HEK293T (cell line): ENCODE data around the gene FBXL2.

Source experiments
- ARNT ChIP-seq: fragments of 450-650 bp; IDR thresholded peaks from 2 replicates; pipeline ENCODE4 v1.6.1; 2017; ENCODE audit warnings: mild to moderate bottlenecking
- BHLHE40 ChIP-seq: fragments of 450-650 bp; IDR thresholded peaks from 2 replicates; pipeline ENCODE4 v1.6.1; 2016; ENCODE audit warnings: mild to moderate bottlenecking, moderate library complexity, borderline replicate concordance
- ELF4 ChIP-seq: fragments of 450-650 bp; IDR thresholded peaks from 2 replicates; pipeline ENCODE4 v1.6.1; 2017; ENCODE audit warnings: antibody characterized with exemption
- FOXA1 ChIP-seq: fragments of 450-650 bp; IDR thresholded peaks from 2 replicates; pipeline ENCODE4 v1.6.1; 2016; ENCODE audit warnings: mild to moderate bottlenecking
- FOXK2 ChIP-seq: fragments of 450-650 bp; IDR thresholded peaks from 2 replicates; pipeline ENCODE4 v1.6.1; 2016; ENCODE audit warnings: mild to moderate bottlenecking
- FOXM1 ChIP-seq: fragments of 450-650 bp; IDR thresholded peaks from 2 replicates; pipeline ENCODE4 v1.6.1; 2017; ENCODE audit warnings: mild to moderate bottlenecking, borderline replicate concordance
- L3MBTL2 ChIP-seq: fragments of 450-650 bp; conservative IDR thresholded peaks from 2 replicates; pipeline ENCODE4 v1.6.1; 2016; ENCODE audit warnings: mild to moderate bottlenecking
- SP1 ChIP-seq: fragments of 450-650 bp; IDR thresholded peaks from 2 replicates; pipeline ENCODE4 v1.6.1; 2017
- TARDBP ChIP-seq: fragments of 450-650 bp; IDR thresholded peaks from 2 replicates; pipeline ENCODE4 v1.6.1; 2016
- TF ChIP-seq, protein P1 (sequence below): fragments of 450-650 bp; IDR thresholded peaks from 2 replicates; pipeline ENCODE4 v1.6.1; 2016

DNA sequence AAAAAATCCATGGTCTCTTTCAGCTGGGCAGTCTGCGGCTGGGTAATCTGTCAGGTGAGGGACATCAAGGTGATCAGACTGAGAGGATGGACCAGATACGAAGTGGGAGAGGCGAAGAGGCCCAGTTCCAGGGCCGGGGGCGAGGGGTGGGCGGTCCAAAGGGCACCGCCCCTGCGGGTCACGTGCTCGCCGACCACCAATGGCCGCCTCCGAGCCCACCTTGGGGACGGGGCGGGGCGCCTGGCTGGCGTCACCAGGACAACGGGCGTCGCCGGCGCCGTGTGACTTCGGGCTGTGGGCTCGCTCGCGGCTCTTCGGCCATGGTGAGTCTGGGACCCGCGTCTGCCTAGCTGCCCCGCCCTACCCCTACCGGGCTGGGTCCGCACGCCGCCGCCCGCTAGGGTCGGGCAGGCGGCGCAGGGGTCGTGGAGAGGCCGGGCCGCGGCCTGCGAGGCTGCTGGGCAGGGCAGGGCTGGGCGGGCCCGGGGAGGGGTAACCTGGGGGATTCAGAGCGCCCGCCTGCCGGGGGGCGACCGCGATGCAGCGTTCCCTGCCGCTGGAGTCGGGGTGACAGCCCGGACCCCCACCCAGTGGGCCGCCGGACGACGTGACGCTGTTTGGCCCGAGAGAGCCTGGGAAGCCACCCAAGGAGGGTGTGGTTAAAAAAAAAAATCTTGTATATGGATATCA lies at the start of gene FBXL2:
- TF ChIP-seq, protein P1, sequence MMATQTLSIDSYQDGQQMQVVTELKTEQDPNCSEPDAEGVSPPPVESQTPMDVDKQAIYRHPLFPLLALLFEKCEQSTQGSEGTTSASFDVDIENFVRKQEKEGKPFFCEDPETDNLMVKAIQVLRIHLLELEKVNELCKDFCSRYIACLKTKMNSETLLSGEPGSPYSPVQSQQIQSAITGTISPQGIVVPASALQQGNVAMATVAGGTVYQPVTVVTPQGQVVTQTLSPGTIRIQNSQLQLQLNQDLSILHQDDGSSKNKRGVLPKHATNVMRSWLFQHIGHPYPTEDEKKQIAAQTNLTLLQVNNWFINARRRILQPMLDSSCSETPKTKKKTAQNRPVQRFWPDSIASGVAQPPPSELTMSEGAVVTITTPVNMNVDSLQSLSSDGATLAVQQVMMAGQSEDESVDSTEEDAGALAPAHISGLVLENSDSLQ, result no peak
- TF ChIP-seq ARNT, result no peak
- no peak for TF ChIP-seq FOXK2
- no peak for TF ChIP-seq ELF4
- no peak for TF ChIP-seq L3MBTL2
- no peak for TF ChIP-seq TARDBP
- TF ChIP-seq SP1, result no peak
- no peak for TF ChIP-seq FOXA1
- no peak for TF ChIP-seq BHLHE40
- no peak for TF ChIP-seq FOXM1
